HG02943 (cell line): Measurements from ENCODE around the gene PPP1R2B.
"Not testable (repeated sequence)": the region's sequence is repeated elsewhere in the genome, so short reads cannot be mapped to it uniquely, and the experiment has no call there.

Experiments used
- ATAC-seq: cut with Tn5 transposase; IDR thresholded peaks from one replicate; pipeline ENCODE4 v1.9.1; 2021; ENCODE audit warnings: mild to moderate bottlenecking, low read depth, moderate library complexity; ENCODE audit not compliant: unreplicated experiment

Gene PPP1R2B

DNA sequence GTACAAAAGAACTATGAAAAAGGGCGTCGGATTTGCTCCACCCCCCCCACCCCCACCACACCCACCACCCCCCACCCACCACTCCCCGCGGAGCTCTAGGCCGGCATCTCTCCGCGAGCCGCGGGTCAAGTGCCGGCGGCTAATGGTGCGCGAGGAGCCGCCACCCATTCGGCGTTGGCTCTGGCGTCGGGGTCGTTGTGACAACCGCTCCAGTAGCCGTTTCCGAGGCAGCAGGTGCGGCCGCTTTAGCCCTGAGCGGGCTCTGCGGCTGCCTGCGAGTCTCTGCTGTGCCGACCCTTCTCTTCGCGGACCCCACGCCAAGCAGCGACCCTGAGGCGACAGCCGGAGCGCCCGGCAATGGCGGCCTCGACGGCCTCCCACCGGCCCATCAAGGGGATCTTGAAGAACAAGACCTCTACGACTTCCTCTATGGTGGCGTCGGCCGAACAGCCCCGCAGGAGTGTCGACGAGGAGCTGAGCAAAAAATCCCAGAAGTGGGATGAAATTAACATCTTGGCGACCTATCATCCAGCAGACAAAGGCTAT lies at the start of gene PPP1R2B:
PPP1R2B (plus strand) TSS at position 90 of the 546 bp plus-strand sequence; CDS start at position 358, 268 bp downstream.
- ATAC-seq: no peak

DNA sequence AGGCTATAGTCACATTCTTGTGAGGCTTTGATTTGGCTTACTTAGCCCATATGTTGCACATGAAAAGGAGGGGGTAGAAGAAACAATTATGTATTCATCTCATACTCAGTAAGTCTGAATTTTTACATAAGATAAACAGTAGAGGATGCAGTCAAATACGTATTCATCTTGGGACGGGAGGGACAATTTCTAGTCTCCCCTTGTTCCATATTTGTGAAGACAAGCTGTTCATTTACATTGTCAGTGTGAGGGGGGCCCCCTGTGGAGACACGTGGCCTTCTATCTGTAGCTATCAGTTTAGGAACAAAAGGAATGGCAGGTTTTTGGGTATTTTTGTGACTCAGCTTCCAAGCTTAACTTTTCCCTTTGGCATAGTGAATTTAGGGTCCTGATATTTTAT lies 49.2 kb upstream of the PPP1R2B start:
- ATAC-seq: no peak

DNA sequence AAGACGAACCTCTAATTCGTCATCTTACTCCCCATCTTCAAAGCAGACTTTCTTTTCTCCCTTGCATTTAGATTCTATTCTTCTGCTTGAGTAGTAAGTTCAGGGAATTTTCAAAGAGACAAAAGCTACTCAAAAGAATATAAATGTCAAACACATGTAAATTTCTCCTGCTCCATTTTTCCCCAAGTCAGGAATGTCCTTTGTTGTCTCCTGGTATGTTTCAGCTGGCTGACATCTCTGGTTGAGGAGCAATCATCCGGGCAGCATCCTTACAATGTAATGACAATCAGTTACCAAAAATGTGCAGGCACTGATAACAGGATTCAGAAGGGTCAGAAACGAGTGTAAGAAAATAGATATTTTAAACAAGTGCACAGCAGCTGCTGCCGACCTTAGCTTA lies 47.6 kb upstream of the PPP1R2B start:
- ATAC-seq: no peak

DNA sequence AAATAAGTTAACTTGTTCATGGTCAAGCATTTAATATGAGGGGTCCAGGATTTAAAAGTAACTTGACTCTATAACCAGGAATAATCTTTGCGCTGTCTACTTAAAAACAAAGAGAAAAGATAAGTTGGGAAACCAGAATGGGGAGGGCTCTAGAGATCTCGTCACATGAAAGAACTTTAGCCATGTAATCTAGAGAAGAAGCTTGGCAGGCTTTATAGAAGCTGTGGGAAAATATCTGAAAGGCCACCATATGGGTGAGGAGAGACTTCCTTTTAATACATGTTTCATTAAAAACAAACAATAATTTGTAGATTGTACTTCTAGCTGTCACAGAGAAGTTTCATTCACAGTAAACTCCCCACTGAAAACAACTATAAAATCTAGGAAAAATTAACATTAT lies 46.7 kb upstream of the PPP1R2B start:
- no peak for ATAC-seq

DNA sequence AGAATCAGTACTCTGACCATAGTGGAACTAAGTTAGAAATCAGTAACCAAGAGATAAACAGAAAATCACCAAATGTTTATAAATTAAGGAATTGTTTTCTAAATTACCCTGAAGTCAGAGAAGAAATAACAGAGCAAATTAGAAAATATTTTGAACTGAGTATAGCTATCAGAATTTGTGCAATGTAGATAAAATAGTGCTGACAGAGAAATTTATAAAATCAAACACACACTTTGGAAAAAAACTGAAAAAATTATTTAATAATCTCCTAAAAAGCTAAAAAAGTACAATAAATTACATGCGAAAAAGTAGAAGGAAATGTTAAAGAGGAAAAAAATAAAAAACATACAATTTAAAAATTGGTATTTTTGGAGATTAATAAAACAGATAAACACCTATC lies 37.1 kb upstream of the PPP1R2B start:
- ATAC-seq: no peak

DNA sequence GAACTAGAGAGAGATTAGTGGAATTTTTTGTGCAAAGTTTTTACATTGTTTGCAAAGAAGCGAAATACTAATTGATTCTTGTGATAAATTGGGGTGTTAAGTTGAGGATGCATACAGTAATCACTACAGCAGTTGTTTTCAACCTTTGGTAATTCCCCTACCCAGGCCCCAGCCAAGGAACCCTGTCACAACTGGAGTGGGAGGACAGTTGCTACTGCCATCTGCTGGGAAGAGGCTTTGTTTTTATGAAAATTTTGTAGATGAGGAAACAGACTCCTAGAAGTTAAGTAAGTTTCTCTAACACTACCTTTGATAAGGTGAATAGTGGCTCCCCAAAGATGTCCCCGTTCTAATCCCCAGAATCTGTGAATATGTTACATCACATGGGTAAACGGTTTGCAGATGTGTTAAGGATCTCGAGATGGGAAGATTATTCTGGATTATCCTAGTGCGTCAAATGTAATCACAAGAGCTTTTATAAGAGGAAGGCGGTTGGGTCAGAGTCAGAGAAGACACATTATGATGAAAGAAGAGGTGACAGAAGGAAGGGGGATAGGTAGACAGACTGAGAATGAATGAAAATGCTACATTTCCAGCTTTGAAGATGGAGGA lies 34.0 kb upstream of the PPP1R2B start:
- ATAC-seq: no peak

DNA sequence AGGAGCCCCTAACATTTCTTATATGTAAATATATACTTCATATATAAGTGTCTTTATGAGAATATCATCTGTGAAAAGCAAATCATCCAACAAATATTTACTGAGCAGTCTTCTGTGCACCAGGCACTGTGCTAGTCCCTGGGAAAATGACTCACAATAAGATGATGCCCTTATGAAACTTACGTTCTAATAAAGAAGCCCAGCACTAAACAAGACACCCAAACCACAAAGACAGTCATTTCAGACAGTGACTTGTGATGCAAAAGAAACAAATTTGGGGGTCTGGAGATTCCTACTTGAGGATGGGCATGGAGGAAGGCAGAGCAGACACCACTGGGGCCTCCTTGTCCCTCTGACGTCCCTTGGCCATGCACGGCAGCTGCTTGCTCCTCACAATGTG lies 30.6 kb upstream of the PPP1R2B start:
- ATAC-seq: no peak

DNA sequence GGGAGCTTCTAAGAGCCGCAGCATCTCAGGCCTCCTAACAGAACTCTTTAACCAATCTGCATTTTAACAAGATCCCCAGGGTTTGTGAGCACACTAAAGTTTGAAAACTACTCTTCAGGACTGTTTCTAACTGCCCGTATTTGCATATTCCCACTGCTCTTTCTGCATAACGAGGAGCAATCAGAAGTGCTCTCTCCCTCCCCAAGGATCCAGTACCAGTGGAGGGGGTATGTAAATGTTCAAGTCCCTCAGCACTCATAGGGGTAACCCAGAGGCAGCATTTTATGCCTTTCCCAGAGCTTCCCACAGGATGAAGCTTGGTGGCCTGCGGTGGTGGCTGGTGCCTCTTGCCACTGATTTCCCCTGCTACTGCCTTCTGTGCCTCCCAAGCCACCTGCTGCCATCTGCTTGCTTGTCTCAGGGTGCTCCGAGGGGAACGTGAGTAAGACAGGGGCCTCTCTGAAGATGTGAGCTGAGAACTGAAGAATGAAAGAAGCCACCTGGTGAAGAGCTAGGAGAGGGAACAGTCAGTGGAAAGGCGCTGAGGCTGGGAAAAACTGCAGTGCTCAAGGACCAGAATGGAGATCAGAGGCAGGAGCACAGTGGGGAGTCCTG lies 30.0 kb upstream of the PPP1R2B start:
- ATAC-seq: no peak

DNA sequence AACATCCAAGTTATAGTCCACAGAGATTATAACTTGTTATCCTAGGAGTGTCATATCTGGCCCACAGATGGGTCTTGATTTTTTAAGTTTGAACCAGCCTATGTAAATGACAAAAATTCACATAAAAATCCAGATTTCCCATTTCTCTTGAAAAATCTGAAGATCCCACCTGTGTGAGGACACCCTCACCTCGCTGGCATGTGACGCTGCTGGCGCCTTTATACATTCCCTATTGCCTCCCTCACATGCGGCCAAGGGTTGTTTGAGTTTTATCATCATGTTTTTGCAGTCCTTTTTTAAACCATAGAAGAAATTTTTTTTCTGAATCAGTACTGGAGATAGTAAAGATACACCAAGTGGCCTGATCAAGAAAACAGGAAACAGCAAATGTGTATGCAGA lies 25.9 kb upstream of the PPP1R2B start:
- no peak for ATAC-seq

DNA sequence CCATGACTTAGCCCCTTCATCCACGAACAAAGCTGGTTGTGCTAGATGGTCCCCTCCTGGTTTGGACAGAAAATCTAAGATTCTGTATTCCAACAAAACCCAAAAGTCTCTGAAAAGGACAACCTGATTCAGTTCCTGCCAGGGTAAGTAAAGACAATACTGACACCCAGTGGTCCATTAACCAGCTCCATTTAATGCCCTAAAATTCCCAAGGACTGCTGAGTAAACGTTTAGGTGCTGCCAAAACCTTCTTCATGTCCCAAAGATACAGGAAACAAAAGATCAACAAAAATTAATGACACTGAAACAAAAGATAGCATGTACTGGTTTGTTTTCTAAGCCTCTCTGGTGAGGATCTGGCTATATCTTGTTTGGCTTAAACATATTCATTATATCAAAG lies 25.3 kb upstream of the PPP1R2B start:
- ATAC-seq: no peak

DNA sequence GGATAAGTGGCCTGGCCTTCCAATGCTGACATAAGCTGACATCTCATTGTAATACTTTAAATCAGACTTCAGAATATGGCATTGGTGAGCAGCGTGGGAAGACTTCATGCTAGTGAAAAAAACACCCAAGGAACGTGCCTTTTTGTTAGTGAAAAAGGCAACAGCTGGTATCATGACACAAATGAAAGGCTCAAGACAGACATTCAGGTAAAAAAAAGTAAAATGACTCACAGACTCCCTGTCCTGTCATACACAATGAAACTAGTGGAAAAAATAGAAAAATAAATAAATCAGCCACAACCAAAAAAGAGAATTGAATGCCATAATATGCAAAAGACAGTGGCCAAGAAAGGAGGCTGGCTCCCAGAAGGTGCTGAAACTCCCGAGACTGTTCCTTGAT lies 24.4 kb upstream of the PPP1R2B start:
- no peak for ATAC-seq

DNA sequence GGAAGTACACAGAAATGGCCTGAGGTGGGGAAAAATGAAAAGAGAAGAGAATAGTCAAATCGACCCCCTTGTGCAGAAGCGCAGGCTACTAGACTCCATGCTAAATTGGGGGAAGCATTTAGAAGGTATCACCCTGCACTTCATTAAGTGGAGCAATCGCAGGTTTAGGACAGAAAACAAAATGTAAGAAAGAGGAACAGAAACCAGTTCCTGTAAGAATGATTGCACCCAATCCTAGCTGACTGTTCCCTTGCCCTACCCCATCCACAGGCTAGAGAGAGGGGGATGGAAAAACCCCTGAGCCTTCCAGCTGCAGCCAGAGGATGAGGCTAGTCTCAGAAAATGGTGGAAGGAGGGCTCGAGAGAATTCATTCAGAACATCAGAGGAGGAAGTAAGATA lies 23.9 kb upstream of the PPP1R2B start:
- ATAC-seq: peak; percentile 73

DNA sequence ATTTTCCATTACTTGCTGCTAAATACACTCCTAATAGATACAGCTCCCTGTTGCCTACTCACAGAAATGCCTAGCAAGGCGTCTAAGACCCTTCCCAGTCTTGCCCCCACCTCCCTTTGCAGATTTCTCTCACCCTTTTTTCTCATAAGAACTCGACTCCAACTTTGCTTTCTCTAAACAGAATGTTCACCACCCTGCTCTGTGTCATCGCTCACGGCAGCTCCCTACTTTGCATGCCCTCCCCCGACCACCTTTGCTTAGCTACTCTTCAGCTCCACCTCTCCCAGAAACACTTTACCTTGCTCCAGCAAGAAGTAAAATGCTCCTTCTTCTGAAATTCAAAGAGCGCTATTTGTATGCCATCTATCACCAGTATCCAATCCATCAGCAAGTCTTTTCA lies 15.2 kb upstream of the PPP1R2B start:
- no peak for ATAC-seq

DNA sequence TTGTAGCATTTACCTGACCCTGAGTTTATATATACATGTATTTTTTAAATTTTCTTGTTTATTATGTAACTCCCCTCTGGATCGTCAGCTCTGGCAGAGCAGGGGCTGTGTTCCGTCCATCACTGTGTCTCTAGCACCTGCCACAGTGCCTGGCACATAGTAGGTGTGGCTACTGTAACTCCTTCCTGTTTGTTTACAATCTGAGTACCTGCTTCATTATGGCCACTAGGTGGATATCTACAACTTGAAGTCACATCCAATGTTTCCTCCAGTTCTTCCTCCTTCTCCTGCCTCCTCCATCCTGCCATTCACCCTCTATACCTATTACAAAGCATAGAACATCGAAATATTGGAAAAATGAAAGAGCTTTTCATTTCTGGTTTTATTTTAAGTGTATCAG lies 14.2 kb upstream of the PPP1R2B start:
- no peak for ATAC-seq

DNA sequence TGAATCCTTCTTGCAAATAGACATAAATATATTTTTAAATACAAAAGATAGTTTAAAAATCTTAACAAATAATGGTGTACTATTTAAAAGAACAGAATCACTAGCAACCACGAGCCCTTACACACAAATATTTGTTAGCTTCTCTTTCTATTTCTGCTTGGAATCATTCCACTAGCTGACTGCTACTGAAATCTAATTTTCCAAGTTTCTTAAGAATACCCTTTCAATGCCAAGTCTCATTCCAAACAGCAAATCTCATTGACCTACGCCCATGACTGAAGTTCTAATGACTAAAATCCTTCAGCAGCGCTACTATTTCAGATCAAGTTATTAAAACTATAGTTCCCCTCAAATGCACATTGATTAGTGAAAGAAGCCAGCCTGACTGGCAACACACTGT lies 13.2 kb upstream of the PPP1R2B start:
- no peak for ATAC-seq

DNA sequence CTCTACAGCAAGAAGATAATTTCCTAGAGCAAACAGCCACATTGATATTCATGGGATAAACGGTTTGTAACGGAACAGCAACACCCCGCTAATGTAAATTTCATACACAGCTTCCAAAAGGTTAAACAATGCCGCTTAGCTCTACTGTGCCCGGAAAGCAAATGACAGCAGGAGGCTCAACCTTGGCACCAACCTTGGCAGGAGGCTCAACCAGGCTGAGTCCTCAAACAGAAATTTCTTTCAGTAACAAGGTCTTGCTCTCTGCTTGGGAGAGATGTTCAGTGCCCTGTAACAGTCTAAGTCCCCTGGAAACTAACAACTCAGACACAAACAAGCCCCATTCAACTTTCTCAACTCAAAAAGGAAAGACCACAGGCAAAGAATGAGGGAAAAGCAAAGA lies 11.1 kb upstream of the PPP1R2B start:
- no peak for ATAC-seq

DNA sequence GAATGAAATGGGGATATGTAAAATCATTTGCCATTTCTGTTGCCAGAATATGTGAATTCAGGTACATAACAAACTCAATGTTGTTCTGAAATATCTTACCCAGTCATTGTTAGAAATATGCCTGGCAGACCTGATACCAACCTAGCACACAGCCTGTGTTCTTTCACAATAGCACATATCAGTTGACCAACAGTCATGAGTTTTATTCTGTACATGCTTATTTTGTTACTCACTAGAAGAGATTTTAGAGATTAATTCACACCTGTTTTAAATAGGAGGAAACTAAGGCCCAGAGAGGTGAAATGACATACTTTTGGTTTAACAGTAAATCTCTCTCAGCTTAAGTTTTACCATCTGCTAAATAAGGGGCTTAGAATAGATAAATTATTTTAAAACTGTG lies 8.4 kb upstream of the PPP1R2B start:
- ATAC-seq: no peak

DNA sequence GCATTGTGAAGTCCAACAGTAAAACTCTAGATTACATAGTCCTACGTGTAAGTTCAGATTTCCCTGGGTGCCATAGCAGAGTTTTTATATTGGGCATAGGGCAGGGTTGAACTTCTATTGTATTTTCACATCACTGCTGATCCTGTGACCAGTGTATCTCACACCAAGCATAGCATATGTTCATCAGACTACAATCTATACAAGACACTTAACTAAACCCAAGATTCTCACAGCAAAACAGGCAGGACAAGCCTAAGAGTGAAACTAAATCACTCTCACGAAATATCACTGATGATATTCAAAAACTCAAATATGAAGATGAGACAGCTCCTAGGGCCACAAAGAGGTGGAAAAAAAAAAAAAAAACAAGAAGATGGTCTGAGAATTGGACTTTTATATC lies 3.2 kb upstream of the PPP1R2B start:
- ATAC-seq: no peak

DNA sequence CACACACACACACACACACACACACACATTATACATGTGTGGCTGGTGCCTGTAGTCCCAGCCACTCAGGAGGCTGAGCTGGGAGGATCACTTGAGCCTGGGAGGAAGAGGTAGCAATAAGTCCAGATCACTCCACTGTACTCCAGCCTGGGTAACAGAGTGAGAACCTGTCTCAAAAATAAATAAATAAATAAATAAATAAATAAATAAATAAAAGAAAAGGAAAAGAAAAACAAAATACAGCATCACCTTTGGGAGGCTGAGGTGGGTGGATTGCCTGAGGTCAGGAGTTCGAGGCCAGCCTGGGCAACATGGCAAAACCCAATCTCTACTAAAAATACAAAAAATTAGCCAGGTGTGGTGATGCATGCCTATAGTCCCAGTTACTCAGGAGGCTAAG lies 1.6 kb upstream of the PPP1R2B start:
- ATAC-seq: not testable (repeated sequence)

DNA sequence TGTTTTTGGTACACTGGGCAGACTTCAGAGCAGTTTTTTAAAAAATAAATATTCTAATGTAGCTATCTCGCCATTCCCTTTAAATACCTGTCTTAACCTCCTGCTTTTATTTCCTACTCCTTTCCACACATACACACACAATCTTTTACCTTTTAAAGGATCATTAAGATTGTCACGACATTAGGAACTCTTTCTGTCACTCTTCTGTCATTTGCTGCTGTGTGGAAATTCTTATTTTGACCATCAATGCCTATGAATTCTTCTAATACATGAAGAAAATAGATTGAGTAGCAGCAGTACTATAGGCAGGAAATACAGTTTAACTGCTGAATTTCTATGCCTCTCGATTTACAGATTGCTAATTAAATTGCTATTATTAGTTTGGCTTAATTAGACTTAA lies 1.8 kb downstream of the PPP1R2B start:
- no peak for ATAC-seq

DNA sequence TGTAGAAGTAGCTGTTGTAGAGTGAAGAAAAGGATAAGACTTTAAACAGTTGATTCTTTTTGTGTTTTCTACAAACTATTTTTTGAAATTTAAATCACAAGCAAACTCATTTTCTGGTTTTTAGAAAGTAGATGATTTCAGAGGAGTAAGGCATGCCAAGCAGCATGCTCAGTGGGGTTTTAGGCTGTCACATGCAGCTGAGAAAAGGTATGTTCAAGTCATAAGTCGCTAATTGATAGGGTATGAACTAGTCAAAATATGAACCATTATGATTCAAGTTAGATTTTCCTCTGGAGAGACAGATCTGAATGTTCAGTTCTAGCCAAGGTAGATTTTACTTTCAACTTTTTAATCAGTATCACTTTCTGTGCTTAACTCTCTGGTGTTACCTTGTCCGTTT lies 3.0 kb downstream of the PPP1R2B start:
- ATAC-seq: not testable (repeated sequence)

DNA sequence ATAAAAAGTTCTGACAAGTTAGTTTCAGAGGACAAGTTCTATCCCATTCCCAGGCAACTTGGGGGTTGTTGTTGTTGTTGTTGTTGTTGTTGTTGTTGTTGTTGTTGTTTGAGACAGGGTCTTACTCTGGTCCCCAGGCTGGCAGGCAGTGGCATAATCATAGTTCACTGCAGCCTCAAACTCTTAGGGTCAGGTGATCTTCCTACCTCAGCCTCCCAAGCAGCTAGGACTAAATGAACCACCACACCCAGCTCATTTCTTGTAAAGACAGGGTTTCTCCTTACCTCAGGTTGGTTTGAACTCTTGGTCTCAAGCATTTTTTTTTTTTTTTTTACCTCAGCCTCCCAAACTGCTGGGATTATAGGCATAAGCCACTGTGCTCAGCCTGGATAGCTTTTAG lies 15.3 kb downstream of the PPP1R2B start:
- ATAC-seq: no peak

DNA sequence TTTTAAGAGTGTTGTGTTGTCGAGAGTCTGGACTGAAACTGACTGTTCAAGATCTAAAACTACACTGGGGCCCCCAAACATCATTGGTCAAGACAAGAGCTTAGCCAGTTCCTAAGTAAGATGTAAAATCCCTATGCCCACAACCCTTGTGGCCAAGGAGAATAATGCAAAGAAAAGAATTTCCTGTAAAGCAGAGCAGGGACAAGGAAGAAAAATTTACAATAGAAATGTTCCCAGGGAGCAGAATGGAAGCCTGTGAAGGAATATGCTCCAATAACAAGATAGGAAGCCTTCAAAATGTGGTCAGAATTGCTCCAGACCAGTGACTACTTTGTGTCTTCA lies 20.4 kb downstream of the PPP1R2B start:
- ATAC-seq: no peak
